NCI-H2227 treated with DMSO at 0.1 percent for 48 hours (cell line): ENCODE measurements around the gene NOX1.
"Not testable (repeated sequence)": the region's sequence is repeated elsewhere in the genome, so short reads cannot be mapped to it uniquely, and the experiment has no call there.

Experiments
- DNase-seq: peaks from one replicate; lab custom pipeline; 2025; lab: John Stamatoyannopoulos, UW

NOX1 gene

GRCh38 chrX:100819534-100819836 is 54.7 kb downstream of the NOX1 start:
- DNase-seq = no peak

GRCh38 chrX:100817340-100817739 is 56.8 kb downstream of the NOX1 start:
- no peak for DNase-seq

GRCh38 chrX:100812216-100813158 is 61.7 kb downstream of the NOX1 start:
- DNase-seq = no peak

GRCh38 chrX:100808265-100808664 is 65.9 kb downstream of the NOX1 start:
- not testable (repeated sequence) for DNase-seq

GRCh38 chrX:100804780-100805179 is 69.4 kb downstream of the NOX1 start:
- DNase-seq = no peak

GRCh38 chrX:100802843-100803242 is 71.3 kb downstream of the NOX1 start:
- DNase-seq = no peak

GRCh38 chrX:100798484-100799214 is 75.5 kb downstream of the NOX1 start:
- DNase-seq = no peak

- DNase-seq = no peak
Measured at GRCh38 chrX:100797359-100797758, 76.8 kb downstream of the NOX1 start.

- DNase-seq = not testable (repeated sequence)
Measured at GRCh38 chrX:100796371-100796770, 77.8 kb downstream of the NOX1 start.
